CD4-positive, alpha-beta T cell treated with Interleukin-4 for 4 hours (primary cell): Measurements from ENCODE around the gene ATP2B2.
"Not testable (repeated sequence)": the region's sequence is repeated elsewhere in the genome, so short reads cannot be mapped to it uniquely, and the experiment has no call there.

Experiments used
- DNase-seq: peaks from one replicate; pipeline ENCODE4 v3.0.0-alpha.2; 2020

Gene ATP2B2

DNA sequence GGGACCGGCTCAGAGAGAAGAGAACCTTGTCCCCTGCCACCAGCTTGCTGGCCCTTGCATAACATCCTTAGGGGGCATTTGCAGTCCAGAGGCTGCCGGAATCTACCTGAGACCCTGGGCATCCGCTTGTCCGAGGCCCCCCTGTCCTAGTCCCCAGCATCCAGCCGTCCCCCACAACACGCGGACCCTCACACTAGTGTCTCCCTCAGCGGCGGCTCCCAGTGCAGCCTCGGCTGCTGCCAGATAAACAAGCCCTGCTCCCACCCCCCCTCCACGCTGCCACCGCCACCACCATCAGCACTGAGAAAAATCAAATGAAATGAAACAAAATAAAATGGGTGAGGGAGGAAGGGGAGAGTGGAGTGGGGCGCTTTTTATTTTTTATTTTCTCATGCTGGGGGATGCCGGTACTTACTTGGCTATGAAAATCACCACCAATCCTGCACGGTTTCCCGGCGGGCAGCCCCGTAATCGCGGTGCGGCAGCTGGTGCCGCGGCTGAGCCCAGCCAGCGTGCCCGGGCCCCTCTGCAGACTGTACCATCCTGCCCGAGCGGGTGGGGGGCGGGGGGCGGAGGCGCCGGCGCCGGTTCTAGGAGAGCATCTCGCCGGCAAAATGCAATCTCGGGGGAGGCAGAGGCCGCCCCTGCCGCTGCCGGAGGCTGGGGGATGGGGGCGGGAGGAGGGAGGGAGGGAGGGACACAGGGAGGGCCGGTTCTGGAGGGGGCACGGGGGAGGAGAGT, at the start of gene ATP2B2:
TSS of gene ATP2B2 (minus strand) at position 537 of the 741 bp plus-strand sequence. CDS start 56,043 bp downstream, outside the sequence.
- no peak for DNase-seq

DNA sequence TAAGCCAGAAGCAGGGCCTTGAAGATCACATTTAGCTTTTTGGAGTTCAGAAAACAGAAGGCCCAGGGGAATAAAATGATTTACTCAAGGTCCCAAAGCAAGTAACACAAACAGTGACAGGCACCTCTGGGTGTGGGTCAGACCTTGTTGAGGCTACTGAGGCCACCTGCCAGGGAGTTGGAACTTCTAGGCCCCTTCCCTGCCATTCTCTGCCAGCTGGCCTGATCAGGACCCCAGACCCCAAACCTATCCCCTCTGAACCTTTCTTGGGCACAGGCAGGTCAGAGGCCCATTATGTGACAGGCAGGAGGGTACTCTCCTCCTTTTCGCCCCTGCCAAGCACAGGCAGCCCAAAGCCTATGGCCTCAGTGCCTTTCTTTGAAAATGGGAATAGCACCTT, 49.4 kb upstream of the ATP2B2 start:
- no peak for DNase-seq

GRCh38 chr3:10554236-10554611, 48.8 kb upstream of the ATP2B2 start:
- no peak for DNase-seq

DNA sequence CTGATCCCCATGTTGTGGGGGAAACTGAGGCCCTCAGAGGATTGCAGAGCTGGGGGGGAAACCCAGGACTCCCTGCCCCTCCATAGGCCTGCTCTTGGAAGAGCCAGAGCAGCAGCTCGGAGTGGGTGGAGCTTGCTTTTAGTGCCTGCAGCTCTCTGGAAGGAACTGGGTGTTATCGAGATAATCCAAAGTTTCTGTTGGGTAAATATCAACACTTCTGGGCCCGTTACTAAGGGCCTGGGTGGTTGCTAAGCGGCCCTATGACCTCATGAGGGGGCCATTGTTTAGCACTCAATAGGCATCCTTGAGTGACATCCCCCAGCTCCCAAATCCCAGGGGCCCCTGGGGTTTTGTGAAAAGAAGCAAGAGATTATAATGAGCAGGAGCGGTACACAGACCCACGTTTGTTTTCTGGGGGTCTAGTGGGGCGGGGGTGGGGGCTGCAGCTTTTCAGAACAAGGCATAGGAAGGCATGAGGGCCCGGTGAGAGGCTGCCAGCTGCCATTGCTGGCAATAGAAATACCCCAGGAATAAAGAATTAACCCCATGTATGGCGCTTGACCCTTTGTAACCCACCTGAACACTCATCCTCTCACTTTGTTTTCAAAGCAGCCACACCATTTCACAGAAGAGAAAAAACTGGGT, 48.3 kb upstream of the ATP2B2 start:
- no peak for DNase-seq

GRCh38 chr3:10552631-10552943, 47.2 kb upstream of the ATP2B2 start:
- DNase-seq: peak; percentile 27

GRCh38 chr3:10551821-10552630, 46.6 kb upstream of the ATP2B2 start:
- peak; percentile 90 for DNase-seq

DNA sequence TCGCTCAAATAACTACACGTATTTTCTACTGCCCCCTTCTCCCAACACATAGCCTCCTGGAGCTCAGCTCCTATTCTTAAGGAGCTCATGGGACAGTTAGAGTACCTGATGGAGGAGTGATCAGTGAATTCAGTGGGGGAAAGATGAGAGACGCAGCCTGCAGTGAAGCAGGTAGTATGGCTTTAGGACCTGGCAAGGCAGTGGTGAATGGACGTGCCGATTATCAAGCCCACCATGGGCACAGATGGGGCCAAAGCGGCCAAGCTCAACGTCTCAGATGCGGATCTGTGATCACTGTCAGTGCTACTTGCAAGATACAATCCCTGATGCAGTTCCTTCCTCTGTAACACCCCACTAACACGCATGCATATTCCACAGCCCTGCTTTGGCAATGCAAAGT, 45.8 kb upstream of the ATP2B2 start:
- DNase-seq: no peak

DNA sequence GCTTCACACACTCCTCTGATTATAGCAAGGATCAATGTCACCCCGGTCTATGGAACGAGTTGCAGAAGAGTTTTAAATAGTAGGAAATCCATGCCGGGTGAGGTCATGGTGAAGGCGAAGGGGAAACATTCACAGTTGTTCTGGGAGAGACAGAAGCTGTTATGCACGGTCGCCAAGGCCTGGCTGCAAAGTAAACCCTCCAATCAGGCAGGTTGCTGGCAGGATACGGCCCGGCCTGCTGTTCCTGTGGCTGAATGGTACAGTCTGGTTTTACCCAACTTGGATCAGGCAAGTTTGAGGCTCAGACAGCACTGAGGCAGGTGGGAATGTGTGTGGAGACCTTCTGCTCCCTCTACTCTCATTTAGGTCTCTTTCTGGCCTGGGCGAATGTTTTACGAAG, 45.3 kb upstream of the ATP2B2 start:
- DNase-seq: no peak

DNA sequence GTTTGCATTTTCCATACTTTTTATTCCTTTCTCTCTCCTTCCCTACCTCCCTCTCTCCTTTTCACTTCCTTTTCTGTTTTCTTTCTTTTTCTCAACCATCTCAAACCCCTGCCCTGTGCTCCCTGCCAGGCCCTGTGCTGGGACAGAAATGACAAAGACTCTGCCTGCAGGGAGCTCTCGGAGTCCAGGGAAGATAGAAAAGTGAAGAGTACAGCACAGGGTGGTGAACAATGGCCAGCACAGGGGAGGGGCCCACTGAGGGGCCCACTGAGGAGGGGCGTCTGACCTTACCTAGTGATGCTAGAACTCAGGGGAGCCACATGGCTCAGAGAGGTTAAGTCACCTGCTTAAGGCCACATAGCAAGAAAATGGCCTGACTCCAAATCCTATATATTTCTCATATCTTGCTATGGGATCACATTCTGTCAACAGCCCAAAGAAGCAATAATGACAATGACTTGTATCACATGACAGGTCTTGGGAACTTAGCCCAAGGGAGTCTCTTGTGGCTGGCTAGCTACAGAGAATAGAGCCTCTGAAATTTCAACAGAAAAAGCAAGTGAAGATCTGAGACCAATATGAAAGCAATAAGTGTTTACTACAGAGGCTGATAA, 44.3 kb upstream of the ATP2B2 start:
- no peak for DNase-seq

DNA sequence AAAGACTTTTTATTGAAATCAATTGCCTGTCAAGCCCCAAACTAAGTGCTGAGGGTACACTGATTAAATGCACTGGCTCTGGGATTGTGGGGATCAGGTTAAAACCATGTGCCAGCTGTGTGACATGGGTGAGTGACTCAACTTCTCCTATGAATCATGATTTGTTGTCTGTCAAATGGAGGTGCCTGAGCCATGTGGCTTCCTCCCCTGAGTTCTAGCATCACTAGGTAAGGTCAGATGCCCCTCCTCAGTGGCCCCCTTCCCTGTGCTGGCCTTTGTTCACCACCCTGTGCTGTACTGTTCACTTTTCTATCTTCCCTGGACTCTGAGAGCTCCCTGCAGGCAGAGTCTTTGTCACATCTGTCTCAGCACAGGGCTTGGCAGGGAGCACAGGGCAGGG, 43.6 kb upstream of the ATP2B2 start:
- peak; percentile 52 for DNase-seq

DNA sequence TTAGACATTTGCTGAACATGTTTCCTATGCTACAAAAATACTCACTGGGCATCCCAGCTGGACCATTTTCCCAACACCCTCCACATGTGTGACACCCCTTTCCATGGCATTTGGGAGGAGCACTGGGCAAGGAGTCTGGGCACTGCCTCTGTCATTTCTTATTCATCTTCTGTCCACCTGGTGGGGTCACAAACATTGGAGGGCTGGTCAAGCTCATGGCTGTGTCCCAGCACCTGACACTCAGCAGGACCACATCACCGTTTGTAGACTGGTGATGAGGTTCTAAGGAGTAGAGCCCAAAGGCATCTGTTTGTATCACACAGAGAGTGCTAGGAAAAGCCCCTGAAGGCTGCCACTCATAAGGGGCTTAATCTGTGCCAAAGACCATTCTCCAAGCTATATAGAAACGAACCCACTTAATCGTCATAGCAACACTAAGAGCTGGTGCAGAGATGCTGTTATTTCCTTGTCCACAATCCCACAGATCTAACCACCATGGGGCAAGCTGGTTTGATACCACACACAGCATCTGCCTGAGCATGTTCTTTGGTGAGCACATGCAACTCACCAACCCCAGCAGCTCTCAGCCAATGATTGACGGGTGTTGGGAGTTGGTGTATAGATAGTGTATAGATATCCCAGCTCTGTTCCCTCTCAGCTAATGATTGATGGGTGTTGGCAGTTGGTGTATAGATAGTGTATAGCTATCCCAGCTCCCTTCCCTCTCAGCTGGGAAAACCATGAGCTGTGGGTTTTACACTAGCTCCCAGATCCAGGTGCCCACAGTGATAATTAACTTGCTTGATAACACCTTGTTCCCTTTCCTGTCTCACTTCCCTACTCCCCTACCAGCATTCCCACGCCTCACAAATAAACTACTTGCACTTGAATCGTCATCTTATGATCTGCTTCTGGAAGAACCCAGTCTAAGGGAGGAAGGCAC, 42.7 kb upstream of the ATP2B2 start:
- peak; percentile 40 for DNase-seq

DNA sequence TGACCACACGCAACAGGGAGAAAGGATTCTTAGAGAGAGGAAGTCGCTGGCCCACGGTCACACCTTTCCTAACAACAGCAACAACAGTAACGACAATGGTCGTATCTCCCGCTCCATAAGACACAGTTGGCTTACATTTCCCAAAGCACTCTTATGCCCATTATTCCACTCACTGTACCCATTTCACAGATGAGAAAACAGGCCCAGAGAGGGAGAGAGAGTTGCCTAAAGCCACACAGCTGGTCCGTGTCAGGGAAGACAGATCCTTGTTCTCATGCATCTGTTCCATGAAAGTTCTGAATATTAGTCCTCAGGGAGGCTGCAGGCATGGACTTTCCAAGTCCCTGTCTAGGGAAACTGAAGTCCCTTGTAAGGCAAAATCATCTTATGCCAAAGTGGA, 42.0 kb upstream of the ATP2B2 start:
- no peak for DNase-seq

DNA sequence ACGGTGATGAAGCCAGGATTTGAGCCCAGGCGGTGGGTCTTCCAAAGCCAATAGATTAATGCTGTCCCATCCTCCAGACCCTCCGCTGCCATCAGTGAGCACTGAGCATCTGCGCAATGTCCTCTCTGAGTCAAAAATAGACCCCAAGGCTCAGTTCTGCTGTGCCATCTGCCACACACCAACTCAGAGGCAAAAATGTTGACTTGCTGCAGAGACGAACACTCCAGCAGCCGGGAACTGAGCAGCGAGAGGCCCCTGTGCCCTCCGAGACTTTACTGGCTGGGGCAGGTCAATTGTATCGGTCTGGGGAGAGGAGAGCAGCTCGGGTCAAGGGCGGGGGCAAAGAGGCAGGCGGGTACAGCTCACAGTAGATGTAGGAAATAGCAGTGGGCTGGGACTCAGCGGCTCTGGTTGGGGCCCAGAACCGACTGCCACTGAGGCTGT, 41.5 kb upstream of the ATP2B2 start:
- no peak for DNase-seq

- DNase-seq: no peak
Measured at GRCh38 chr3:10546181-10546624, 40.8 kb upstream of the ATP2B2 start.

GRCh38 chr3:10542518-10542917, 37.1 kb upstream of the ATP2B2 start:
- no peak for DNase-seq

GRCh38 chr3:10540347-10540746, 35.0 kb upstream of the ATP2B2 start:
- not testable (repeated sequence) for DNase-seq

- no peak for DNase-seq
Measured at GRCh38 chr3:10534066-10534465, 28.7 kb upstream of the ATP2B2 start.

GRCh38 chr3:10533737-10534023, 28.3 kb upstream of the ATP2B2 start:
- DNase-seq: no peak

DNA sequence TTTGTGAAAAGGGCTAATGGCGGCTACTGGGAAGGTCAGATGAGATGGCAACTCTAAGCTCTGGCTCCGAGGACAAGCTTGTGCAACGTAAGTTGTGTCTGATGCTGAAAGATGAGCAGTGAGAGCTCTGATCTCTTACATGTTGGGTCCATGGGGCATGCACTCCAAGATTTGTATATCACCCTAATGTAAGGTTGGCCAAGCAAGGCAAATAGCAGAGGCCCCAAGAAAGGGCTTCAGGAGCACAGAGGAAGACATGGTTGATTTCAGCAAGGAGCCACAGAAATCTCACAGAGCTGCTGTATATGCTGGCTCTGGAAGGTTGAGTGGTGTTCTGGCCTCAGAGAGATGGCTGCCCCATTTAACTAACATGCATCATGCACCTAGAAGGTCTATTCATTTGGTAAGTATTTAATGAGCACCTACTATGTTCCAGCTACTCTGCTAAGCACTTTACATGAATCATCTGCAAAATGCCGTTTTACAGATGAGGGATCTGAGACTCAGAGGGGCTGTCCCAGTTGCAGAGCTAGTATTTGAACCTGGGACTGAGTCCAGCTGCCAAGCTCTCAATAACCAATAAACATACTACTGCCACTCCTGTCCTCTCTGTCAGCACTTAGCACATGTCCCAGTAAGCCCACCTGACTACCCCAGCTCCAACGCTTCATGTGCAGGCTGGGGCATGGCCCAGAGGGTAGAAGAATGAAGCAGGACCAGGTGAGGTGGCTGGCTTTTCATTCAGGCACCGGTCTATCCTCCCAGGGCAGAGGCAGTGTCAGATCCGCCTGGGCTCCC, 27.8 kb upstream of the ATP2B2 start:
- no peak for DNase-seq

DNA sequence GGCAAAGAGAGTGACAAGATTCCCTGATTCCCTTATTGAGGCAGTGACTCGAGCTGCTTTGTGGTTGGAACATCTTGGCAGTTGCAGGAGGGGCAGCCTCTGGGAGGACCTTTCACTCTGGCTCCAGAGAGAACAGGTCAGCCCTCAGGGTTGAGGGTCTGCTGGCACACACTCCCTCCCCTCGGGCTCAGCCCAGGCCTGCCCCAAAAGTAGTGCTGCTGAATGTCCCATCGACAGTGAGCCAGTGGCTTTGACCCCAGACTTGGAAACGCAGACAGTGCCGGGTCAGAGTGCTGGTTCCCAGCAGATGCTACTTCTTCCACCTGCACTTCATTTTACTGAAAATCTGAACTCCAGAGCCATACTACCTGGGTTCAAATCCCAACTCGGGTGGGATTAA, 25.6 kb upstream of the ATP2B2 start:
- no peak for DNase-seq

DNA sequence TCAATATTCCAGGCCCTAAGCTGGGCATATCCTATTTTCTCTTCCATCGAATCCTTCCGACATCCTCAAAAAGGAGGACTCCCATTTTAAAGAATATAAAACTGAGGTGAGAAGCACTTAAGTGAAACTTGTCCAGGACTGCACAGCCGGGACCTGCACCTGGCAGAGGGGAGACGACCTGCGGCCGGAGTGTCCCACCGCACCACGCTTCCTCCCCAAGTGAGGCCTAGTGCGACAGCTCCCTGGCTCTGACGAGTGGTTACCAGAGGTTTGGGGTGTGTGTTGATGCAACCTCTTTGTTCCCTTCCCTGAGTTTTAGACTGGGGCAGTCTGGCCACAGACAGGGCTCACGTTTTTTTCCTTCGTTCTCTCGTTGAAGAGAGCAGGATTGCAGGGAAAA, 24.9 kb upstream of the ATP2B2 start:
- no peak for DNase-seq

DNA sequence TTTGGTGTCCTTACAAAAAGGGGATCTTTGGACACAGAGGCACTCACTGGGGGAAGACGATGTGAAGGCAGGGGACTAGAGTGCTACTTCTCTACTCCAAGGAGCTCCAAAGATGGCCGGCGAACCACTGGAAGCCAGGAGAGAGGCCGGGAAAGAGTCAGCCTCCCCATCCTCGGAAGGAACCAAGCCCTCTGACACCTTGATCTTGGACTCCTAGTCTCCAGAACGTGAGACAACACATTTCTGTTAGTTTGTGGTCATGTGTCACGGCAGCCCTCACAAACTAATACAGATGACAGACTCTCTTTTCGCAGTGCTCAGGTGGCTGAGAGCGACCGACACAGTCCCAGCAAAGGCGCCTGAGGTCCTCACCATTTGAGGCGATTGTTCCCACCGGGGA, 24.4 kb upstream of the ATP2B2 start:
- DNase-seq: no peak
